MCF 10A (cell line): ENCODE measurements around the gene THSD7B. TPM values are rescaled to one million over a fixed set of nuclear protein-coding genes. Genes with fewer than 3 reads are reported as not detected.

ENCODE experiments used
- BruUV-seq: library from RNA; stranded (reverse); fragments of 400-500 nt; replicated peaks from 2 replicates; lab custom pipeline; 2021; lab: Mats Ljungman, UMichigan
- CTCF ChIA-PET: fragments of 300-600 bp; sonication (Branson Sonifier 250); formaldehyde crosslinking; extraction: SDS; loops from one replicate; lab custom pipeline; 2021; ENCODE audit warnings: antibody characterized with exemption, inconsistent platforms; lab: Yijun Ruan, JAX
- POLR2A ChIA-PET: fragments of 300-600, 350-650 bp; sonication (Branson Sonifier 250); formaldehyde crosslinking; extraction: SDS; loops from one replicate; lab custom pipeline; 2020; ENCODE audit warnings: antibody characterized with exemption, inconsistent platforms; lab: Yijun Ruan, JAX
- DNase-seq: peaks from one replicate; pipeline ENCODE4 v3.0.0-alpha.2; 2018; ENCODE audit not compliant: unreplicated experiment
- H3K27ac Mint-ChIP-seq: one replicate; pipeline ENCODE4 v1.8.0; 2022; ENCODE audit warnings: mild to moderate bottlenecking, low read depth, mixed read lengths; ENCODE audit not compliant: unreplicated experiment
- H3K27me3 Mint-ChIP-seq: one replicate; pipeline ENCODE4 v1.8.0; 2022; ENCODE audit warnings: mixed read lengths; ENCODE audit not compliant: insufficient read depth, unreplicated experiment
- H3K36me3 Mint-ChIP-seq: one replicate; pipeline ENCODE4 v1.8.0; 2022; ENCODE audit warnings: mild to moderate bottlenecking, moderate library complexity, mixed read lengths; ENCODE audit not compliant: insufficient read depth, unreplicated experiment
- H3K4me1 Mint-ChIP-seq: one replicate; pipeline ENCODE4 v1.8.0; 2022; ENCODE audit warnings: mixed read lengths; ENCODE audit not compliant: insufficient read depth, unreplicated experiment
- H3K4me3 Mint-ChIP-seq: one replicate; pipeline ENCODE4 v1.8.0; 2022; ENCODE audit warnings: mild to moderate bottlenecking, moderate library complexity, mixed read lengths; ENCODE audit not compliant: unreplicated experiment
- H3K9me3 Mint-ChIP-seq: one replicate; pipeline ENCODE4 v1.8.0; 2022; ENCODE audit warnings: mixed read lengths; ENCODE audit not compliant: unreplicated experiment
- intact Hi-C: fragments of 100-400 bp; cut with micrococcal nuclease; formaldehyde crosslinking; loops from 2 replicates; pipeline ENCODE4 v1.14.1; 2022
- total RNA-seq: library from RNA; stranded (reverse); gene quantifications from 2 replicates; pipeline ENCODE4 v1.2.3, GENCODE V29; 2022
- TF ChIP-seq, protein P1 (sequence below): fragments of 200-600 bp; IDR thresholded peaks from one replicate; pipeline ENCODE4 v1.8.0; 2022; ENCODE audit warnings: antibody characterized with exemption, mild to moderate bottlenecking; ENCODE audit not compliant: unreplicated experiment

Gene THSD7B
- total RNA-seq, 1 experiment from 2014 or later = not detected

DNA sequence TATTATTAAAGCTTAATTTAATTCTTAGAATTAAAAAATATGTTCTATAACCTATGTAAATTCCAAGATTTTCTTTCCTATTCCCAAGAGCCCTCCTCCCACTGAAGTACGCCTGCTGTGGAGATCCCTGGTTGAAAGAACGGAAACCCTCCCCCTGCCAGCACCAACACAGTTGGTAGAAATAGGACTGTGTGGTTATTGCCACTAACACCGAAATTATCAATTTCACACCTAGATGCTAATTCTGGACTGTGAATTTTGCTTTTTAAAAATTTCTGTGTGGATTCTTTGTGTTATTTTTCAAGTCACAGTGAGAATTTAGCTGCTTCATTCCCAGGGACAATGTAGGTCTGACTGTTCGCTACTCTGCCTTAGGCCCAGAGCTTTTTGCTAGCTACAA is 893.1 kb downstream of the THSD7B start:
- ChIA-PET CTCF (interaction anchor here (0.5 to 5.0 kb wide), 10 partner anchors 10 to 1234 kb away, joined by 3 to 62 read pairs (median 5); no protein-coding TSS in a partner anchor), POLR2A (no interaction called here)
- no peak for DNase-seq
- no TSS peak for BruUV-seq
- H3K27me3 Mint-ChIP-seq = peaks cover 9% of the 10 kb centered on the region
- H3K36me3 Mint-ChIP-seq = no peaks in the 10 kb centered on the region
- no peak overlapping the region for H3K27ac Mint-ChIP-seq
- peaks cover 3% of the 10 kb centered on the region for H3K4me1 Mint-ChIP-seq
- intact Hi-C loops = loop anchor here (10.0 kb wide), 1 partner anchor 176 kb away; no protein-coding TSS in a partner anchor
- no peak overlapping the region for H3K4me3 Mint-ChIP-seq
- TF ChIP-seq, protein P1, sequence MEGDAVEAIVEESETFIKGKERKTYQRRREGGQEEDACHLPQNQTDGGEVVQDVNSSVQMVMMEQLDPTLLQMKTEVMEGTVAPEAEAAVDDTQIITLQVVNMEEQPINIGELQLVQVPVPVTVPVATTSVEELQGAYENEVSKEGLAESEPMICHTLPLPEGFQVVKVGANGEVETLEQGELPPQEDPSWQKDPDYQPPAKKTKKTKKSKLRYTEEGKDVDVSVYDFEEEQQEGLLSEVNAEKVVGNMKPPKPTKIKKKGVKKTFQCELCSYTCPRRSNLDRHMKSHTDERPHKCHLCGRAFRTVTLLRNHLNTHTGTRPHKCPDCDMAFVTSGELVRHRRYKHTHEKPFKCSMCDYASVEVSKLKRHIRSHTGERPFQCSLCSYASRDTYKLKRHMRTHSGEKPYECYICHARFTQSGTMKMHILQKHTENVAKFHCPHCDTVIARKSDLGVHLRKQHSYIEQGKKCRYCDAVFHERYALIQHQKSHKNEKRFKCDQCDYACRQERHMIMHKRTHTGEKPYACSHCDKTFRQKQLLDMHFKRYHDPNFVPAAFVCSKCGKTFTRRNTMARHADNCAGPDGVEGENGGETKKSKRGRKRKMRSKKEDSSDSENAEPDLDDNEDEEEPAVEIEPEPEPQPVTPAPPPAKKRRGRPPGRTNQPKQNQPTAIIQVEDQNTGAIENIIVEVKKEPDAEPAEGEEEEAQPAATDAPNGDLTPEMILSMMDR = no peak
- peaks cover 4% of the 10 kb centered on the region for H3K9me3 Mint-ChIP-seq

DNA sequence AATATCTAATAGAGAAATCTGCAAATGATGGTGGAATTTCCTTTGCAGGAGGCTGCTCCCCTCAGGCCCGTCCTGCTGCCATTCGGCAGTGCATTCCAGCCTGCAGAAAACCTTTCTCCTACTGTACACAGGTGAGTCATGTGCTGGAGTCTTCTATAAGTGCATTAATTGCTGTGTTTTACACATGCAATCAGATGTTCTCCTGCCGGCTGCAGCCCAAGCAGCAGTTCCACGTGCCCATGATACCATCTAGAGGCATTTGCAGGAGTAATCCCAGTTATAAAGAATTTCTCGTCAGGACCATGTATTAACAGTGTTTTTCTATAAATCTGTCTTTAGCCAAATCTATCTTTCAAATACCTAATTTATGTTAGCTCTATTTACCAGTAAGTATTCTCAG is 894.3 kb downstream of the THSD7B start:
- no peaks in the 10 kb centered on the region for H3K9me3 Mint-ChIP-seq
- H3K4me3 Mint-ChIP-seq = no peak overlapping the region
- TF ChIP-seq, protein P1 = peak; percentile 53
- no peaks in the 10 kb centered on the region for H3K27me3 Mint-ChIP-seq
- intact Hi-C loops = loop anchor here (1.0 to 10.0 kb wide), 6 partner anchors 175 to 1236 kb away; no protein-coding TSS in a partner anchor
- no TSS peak for BruUV-seq
- ChIA-PET CTCF (interaction anchor here (0.6 to 5.0 kb wide), 18 partner anchors 9 to 1235 kb away, joined by 3 to 62 read pairs (median 4); no protein-coding TSS in a partner anchor), POLR2A (interaction anchor here (0.6 to 0.7 kb wide), 3 partner anchors 374 to 879 kb away, joined by 3 to 4 read pairs (median 4); no protein-coding TSS in a partner anchor)
- H3K4me1 Mint-ChIP-seq = no peaks in the 10 kb centered on the region
- no peak overlapping the region for H3K27ac Mint-ChIP-seq
- DNase-seq = peak; percentile 68
- H3K36me3 Mint-ChIP-seq = no peaks in the 10 kb centered on the region

- no peak overlapping the region for H3K27ac Mint-ChIP-seq
- no TSS peak for BruUV-seq
- intact Hi-C loops = no loop called here
These were observed 904.8 kb downstream of the THSD7B start for GRCh38 chr2:137670111-137670510.

DNA sequence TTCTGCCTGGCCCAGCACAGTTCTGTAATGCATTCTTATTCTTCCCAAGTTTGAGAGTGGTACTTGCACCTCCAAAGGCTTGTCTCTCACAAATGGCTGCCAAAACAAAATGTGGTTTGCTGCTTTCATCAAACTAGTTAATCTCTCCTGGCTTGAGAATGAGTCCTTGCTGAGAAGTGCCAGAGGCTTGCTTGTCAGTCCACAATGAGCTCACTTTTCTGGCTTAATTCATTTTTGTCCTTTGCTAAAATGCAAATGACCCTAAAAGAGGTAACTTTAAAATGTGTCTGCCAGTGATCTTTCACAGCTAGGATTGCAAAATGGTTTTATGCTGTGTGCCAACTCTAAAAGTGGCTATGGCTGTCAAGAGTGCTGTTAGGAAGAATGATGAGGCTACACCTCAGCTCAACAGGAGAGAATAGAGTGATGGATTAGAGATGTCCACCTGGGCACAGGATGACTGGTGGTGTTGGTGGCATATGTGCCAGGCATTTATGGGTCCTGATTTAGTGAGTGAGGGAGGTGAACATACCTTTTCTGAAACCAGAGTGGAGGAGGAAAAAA is 907.7 kb downstream of the THSD7B start:
- no TSS peak for BruUV-seq
- Mint-ChIP-seq H3K36me3 (no peaks in the 10 kb centered on the region), H3K4me3 (no peak overlapping the region), H3K27me3 (no peaks in the 10 kb centered on the region), H3K9me3 (no peaks in the 10 kb centered on the region), H3K4me1 (no peaks in the 10 kb centered on the region), H3K27ac (no peak overlapping the region)
- TF ChIP-seq, protein P1 = no peak
- ChIA-PET POLR2A (no interaction called here), CTCF (no interaction called here)
- intact Hi-C loops = no loop called here
- no peak for DNase-seq

More at GRCh38 chr2:137670111-137670510, 904.8 kb downstream of the THSD7B start:
- Mint-ChIP-seq H3K36me3 (no peaks in the 10 kb centered on the region), H3K4me3 (no peak overlapping the region), H3K9me3 (no peaks in the 10 kb centered on the region), H3K4me1 (no peaks in the 10 kb centered on the region), H3K27me3 (no peaks in the 10 kb centered on the region)
- TF ChIP-seq, protein P1 = no peak
- ChIA-PET POLR2A (no interaction called here), CTCF (interaction anchor here (0.6 to 0.7 kb wide), 2 partner anchors 753 to 785 kb away, joined by 3 read pairs; no protein-coding TSS in a partner anchor)
- DNase-seq = no peak
